Measurements from ENCODE around the gene FARP1. TPM values are rescaled to one million over a fixed set of nuclear protein-coding genes. Genes with fewer than 3 reads are reported as not detected.

Gene FARP1
- total and polyA plus RNA-seq, 10 of the 15 experiments (the other 5 are each of a cell fraction or from before 2014, with no cell fraction given), result 0.17 to 6.9 (median 0.68) TPM

DNA sequence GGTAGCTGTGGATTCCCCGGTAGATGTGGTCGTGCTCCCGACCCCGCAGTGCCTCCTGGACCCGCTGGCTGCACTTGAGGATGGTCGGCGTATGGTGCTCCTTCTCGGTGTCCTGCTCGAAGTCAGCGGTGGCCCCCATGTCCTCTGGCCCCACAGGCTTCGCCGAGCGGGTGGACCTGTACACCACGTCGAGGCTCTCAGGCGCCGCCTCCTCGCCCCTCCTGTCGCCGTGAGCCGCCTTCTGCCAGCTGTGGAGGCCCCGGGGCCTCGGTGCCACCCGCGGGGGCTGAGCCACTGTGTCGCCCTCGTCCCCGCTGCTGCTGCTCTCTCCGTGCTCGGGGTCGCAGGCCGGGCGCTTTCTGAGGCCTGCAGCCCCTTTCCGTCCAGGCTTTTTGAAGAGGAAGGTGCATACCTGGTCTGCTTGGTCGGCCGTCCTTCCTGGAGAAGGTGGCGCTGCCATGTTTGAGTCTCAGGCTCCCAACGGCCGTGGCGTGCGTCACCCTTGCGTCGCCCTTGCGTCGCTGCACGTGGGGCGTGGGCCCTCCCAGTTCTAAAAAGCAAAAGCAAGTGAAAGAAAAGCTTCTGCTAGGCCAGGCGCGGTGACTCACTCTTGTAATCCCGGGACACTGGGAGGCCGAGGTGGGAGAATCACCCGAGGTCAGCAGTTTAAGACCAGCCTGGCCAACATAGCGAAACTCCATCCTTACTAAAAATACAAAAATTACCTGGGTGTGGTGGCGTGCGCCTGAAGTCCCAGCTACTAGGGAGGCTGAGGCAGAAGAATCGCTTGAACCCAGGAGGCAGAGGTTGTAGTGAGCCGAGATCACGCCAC is 34.1 kb downstream of the FARP1 start, which contains the start of gene RNF113B:
Gene RNF113B, minus strand, starts transcription at position 493 of the 832 bp plus-strand sequence. Its CDS starts 33 bp downstream, at position 460.
- no peaks in the 10 kb centered on the region for H3K27me3 ChIP-seq (replicated peaks in 1 of 2; ENCODE audit: control insufficient read depth in 2 of 2, insufficient read depth in 2 of 2, low read length in 1 of 2)
- ChIA-PET POLR2A (interaction anchor here (0.6 kb wide), 2 partner anchors 32 to 280 kb away, joined by 3 to 5 read pairs; no protein-coding TSS in a partner anchor), RAD21 (ENCODE audit: unreplicated experiment) (no interaction called here), CTCF (no interaction called here), SMC1A (ENCODE audit: uncharacterized antibody, unreplicated experiment) (interaction anchor here (1.1 kb wide), 1 partner anchor 21 kb away, joined by 3 read pairs; no protein-coding TSS in a partner anchor)
- no TSS peak for BruUV-seq (replicated peaks)
- in situ Hi-C loops (cut with MboI) (no loop called here), intact Hi-C loops (cut with micrococcal nuclease; ENCODE audit: unreplicated experiment) (no loop called here)
- 72% methylated on average over 48 of the region's 58 CpGs for WGBS (ENCODE audit: insufficient coverage, insufficient replicate concordance, low lambda C conversion rate, missing lambda C conversion rate)
- H3K27ac ChIP-seq (ENCODE audit: control insufficient read depth, insufficient read depth), result no peak within 1 kb of the TSS
- H3K9me3 ChIP-seq (replicated peaks; ENCODE audit: control insufficient read depth, insufficient read depth, low read length), result no peaks in the 10 kb centered on the region; the same call in 2 of the 3 replicates
- DNase-seq (ENCODE audit: low read depth, low spot score), result no peak
- H3K36me3 ChIP-seq (ENCODE audit: control insufficient read depth in 2 of 2, insufficient read depth in 2 of 2, low read length in 1 of 2), result no peaks in the 10 kb centered on the region
- no peak within 1 kb of the TSS for H3K4me3 ChIP-seq
- H3K79me2 ChIP-seq (ENCODE audit: control insufficient read depth, insufficient read depth, low read length), result no peaks in the 10 kb centered on the region
- H2AFZ ChIP-seq (ENCODE audit: control insufficient read depth, low read depth, low read length), result no peak within 1 kb of the TSS
- H3K4me1 ChIP-seq (ENCODE audit: control insufficient read depth, insufficient read depth, low read length), result no peaks in the 10 kb centered on the region
- TF ChIP-seq NR2C1 (IDR thresholded peaks at IDR 0.05) (no peak), CBFB (IDR thresholded peaks at IDR 0.05; ENCODE audit: low read depth) (no peak), BRCA1 (IDR thresholded peaks at IDR 0.05; ENCODE audit: low read depth, low read length) (no peak), SMAD1 (IDR thresholded peaks at IDR 0.05; ENCODE audit: low read depth, partially characterized antibody) (no peak), RB1 (IDR thresholded peaks at IDR 0.05; ENCODE audit: borderline replicate concordance) (no peak), KAT2A (conservative IDR thresholded peaks at IDR 0.05; ENCODE audit: control insufficient read depth, low read depth, low read length) (no peak), RAD21 (IDR thresholded peaks at IDR 0.05; ENCODE audit: insufficient read depth, low read depth, low read length) (no peak), STAT1 (conservative IDR thresholded peaks at IDR 0.05) (no peak), RUNX3 (IDR thresholded peaks at IDR 0.05; ENCODE audit: low read length) (no peak), LARP7 (IDR thresholded peaks at IDR 0.05) (no peak), BMI1 (IDR thresholded peaks at IDR 0.05; ENCODE audit: borderline replicate concordance) (no peak), EZH2 (IDR thresholded peaks at IDR 0.05; ENCODE audit: borderline replicate concordance, control insufficient read depth, low read depth, low read length) (no peak), ZBED1 (IDR thresholded peaks at IDR 0.05; ENCODE audit: borderline replicate concordance) (no peak)
- TF ChIP-seq, protein P1, sequence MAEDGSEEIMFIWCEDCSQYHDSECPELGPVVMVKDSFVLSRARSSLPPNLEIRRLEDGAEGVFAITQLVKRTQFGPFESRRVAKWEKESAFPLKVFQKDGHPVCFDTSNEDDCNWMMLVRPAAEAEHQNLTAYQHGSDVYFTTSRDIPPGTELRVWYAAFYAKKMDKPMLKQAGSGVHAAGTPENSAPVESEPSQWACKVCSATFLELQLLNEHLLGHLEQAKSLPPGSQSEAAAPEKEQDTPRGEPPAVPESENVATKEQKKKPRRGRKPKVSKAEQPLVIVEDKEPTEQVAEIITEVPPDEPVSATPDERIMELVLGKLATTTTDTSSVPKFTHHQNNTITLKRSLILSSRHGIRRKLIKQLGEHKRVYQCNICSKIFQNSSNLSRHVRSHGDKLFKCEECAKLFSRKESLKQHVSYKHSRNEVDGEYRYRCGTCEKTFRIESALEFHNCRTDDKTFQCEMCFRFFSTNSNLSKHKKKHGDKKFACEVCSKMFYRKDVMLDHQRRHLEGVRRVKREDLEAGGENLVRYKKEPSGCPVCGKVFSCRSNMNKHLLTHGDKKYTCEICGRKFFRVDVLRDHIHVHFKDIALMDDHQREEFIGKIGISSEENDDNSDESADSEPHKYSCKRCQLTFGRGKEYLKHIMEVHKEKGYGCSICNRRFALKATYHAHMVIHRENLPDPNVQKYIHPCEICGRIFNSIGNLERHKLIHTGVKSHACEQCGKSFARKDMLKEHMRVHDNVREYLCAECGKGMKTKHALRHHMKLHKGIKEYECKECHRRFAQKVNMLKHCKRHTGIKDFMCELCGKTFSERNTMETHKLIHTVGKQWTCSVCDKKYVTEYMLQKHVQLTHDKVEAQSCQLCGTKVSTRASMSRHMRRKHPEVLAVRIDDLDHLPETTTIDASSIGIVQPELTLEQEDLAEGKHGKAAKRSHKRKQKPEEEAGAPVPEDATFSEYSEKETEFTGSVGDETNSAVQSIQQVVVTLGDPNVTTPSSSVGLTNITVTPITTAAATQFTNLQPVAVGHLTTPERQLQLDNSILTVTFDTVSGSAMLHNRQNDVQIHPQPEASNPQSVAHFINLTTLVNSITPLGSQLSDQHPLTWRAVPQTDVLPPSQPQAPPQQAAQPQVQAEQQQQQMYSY (CRISPR knock-in tag; IDR thresholded peaks at IDR 0.05), result no peak
- TF ChIP-seq, protein P2, sequence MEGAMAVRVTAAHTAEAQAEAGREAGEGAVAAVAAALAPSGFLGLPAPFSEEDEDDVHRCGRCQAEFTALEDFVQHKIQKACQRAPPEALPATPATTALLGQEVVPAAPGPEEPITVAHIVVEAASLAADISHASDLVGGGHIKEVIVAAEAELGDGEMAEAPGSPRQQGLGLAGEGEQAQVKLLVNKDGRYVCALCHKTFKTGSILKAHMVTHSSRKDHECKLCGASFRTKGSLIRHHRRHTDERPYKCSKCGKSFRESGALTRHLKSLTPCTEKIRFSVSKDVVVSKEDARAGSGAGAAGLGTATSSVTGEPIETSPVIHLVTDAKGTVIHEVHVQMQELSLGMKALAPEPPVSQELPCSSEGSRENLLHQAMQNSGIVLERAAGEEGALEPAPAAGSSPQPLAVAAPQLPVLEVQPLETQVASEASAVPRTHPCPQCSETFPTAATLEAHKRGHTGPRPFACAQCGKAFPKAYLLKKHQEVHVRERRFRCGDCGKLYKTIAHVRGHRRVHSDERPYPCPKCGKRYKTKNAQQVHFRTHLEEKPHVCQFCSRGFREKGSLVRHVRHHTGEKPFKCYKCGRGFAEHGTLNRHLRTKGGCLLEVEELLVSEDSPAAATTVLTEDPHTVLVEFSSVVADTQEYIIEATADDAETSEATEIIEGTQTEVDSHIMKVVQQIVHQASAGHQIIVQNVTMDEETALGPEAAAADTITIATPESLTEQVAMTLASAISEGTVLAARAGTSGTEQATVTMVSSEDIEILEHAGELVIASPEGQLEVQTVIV (IDR thresholded peaks at IDR 0.05; ENCODE audit: borderline replicate concordance, partially characterized antibody), result no peak
- TF ChIP-seq, protein P3, sequence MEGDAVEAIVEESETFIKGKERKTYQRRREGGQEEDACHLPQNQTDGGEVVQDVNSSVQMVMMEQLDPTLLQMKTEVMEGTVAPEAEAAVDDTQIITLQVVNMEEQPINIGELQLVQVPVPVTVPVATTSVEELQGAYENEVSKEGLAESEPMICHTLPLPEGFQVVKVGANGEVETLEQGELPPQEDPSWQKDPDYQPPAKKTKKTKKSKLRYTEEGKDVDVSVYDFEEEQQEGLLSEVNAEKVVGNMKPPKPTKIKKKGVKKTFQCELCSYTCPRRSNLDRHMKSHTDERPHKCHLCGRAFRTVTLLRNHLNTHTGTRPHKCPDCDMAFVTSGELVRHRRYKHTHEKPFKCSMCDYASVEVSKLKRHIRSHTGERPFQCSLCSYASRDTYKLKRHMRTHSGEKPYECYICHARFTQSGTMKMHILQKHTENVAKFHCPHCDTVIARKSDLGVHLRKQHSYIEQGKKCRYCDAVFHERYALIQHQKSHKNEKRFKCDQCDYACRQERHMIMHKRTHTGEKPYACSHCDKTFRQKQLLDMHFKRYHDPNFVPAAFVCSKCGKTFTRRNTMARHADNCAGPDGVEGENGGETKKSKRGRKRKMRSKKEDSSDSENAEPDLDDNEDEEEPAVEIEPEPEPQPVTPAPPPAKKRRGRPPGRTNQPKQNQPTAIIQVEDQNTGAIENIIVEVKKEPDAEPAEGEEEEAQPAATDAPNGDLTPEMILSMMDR (IDR thresholded peaks at IDR 0.05 in 2 of 3, conservative IDR thresholded peaks at IDR 0.05 in 1 of 3; ENCODE audit: control insufficient read depth in 2 of 3, extremely low read depth in 1 of 3, insufficient read depth in 1 of 3, low read depth in 3 of 3, low read length in 3 of 3), result no peak
- ATAC-seq, result no peak
- no peaks in the 10 kb centered on the region for H4K20me1 ChIP-seq (ENCODE audit: control insufficient read depth, insufficient read depth)
- no peak within 1 kb of the TSS for H3K4me2 ChIP-seq (ENCODE audit: control insufficient read depth, insufficient read depth)
- no peak for FAIRE-seq
- no peak within 1 kb of the TSS for H3K9ac ChIP-seq (ENCODE audit: control insufficient read depth, insufficient read depth, low read length)
